Activated CD4-positive, alpha-beta T cell treated with anti-CD3 and anti-CD28 coated beads for 1 hour (primary cell): ENCODE measurements around the gene SSBP2.

ENCODE experiments used
- DNase-seq: peaks from one replicate; pipeline ENCODE4 v3.0.0-alpha.2; 2020

SSBP2 gene

DNA sequence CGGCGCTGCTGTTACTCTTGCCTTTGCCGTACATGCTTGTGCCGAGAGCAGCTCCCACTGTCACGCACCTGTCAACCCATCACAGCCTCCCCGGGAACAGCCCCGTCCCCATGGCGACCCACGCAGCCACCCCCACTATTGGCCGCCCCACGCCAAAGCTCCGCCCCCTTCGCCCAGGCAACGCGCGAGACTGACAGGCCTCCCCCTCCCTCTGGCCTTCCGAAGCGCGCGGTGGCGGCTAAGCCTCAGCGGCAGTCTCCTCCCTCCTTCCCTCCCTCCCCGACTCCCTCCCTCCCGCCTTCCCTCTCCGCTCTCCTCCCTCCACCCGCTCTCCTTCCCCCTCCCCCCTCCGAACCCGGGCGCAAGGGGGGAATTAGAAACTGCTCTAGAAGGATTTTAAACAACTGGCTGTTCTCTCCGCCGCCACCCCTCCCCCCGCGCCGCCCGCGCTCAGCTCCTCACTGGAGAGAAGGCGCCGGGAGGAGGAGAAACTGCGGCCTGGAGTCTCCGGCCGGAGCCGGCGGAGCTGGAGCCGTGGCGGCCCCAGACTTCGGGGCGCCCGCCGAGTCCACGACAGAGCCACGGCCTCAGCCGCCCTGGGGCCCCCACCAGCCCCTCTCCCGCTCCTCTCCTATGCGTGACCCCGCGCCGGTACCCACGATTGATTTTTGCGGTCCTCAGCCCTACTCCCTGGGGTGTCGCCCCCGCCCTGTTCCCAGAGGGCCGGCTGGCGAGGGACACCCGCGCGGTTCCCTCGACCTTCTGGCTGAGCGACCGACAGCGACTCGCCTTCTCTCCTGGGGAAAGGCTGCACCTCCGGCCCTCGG lies at the start of gene SSBP2:
TSS of gene SSBP2 (minus strand) at position 89 of the 827 bp plus-strand sequence. CDS start at position 34, 55 bp downstream.
- peak; percentile 99 for DNase-seq

DNA sequence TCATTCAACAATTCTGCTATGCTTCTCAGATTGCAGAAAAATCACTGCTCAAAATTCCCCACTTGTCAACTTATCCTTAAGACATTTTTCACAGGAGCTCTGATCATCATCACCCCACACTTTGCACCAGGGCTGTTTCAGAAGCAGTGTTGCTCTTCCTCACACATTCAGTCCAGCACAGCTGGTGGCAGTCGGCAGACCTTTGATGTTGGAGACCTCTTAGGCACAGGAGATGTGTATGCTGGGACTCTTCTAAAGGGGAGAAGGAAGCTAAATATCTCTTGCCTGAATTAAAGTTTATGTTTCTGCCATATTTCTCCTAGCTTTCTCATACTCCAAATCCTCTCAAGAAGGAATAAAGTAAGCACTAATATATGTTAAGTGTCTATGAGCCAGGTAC lies 44.8 kb upstream of the SSBP2 start:
- DNase-seq: no peak

DNA sequence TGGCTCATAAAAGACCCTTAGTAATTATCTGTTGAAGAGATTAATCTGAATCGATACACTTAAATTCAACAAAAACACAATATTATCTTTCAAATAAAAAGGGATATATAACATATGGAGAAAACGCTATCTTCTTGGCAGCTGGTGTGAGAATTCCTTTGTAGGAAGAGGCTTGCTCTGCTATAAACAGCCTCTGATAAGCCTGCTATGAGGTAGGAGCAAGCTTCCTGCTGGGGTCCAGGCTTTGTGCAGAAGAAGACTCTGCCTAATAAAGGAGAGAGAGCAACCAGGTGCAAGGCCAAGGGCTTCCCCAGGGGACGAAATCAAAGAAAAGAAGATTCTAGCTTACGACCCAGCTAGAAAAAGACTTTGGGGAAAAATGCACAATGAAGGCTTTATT lies 43.3 kb upstream of the SSBP2 start:
- no peak for DNase-seq

DNA sequence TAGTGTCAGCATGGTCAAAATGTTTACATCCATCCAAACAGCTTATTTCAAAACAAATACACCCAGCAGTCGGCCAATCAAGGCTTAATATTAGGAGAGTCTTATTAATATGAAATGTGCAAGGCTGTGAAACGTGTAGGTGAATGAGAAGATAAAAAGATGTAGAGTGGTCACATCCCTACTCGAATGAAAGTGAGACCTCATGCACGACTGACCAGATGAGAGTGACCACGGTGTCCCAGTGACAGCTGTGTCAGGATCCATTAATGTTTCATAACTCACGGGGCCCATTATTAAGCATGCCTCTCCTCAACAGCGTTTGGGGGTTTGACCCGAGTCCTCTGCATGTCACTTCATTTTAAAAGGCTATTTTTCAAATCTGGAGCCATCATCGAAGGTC lies 39.4 kb upstream of the SSBP2 start:
- no peak for DNase-seq

DNA sequence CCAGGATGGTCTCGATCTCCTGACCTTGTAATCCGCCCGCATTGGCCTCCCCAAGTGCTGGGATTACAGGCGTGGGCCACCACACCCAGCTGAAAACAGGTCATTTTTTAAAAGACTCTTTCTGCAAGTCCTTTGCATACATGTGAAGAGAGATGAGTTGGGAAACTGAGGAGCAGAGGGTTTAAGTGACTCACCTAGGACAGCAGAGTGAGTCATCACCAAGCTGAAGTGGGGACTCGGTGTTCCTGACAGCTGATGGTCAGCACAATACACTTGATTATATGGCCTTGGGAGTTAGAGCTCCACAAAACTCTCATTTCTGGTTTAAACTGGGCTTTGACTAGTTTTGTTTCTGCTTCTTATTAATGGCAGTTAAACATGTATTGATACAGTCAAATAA lies 38.1 kb upstream of the SSBP2 start:
- DNase-seq: no peak

DNA sequence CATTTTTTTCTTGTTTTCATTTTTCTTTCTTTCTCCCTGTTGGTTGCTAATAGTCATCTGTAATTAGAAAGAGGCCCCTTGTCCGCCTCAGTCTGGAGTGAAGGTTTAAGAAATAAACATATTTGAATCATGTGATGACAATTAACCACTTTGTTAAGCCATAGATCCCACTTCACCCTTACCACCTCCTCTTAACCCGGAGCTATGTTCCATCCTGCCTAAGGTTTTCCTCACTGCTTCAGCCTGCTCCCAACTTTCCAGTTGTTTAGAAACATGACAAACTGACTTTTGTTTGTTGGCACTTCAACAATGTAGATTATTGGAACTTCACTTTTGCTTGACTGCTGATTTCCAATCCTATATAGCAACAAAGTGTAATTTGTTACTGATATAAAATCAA lies 37.4 kb upstream of the SSBP2 start:
- no peak for DNase-seq

DNA sequence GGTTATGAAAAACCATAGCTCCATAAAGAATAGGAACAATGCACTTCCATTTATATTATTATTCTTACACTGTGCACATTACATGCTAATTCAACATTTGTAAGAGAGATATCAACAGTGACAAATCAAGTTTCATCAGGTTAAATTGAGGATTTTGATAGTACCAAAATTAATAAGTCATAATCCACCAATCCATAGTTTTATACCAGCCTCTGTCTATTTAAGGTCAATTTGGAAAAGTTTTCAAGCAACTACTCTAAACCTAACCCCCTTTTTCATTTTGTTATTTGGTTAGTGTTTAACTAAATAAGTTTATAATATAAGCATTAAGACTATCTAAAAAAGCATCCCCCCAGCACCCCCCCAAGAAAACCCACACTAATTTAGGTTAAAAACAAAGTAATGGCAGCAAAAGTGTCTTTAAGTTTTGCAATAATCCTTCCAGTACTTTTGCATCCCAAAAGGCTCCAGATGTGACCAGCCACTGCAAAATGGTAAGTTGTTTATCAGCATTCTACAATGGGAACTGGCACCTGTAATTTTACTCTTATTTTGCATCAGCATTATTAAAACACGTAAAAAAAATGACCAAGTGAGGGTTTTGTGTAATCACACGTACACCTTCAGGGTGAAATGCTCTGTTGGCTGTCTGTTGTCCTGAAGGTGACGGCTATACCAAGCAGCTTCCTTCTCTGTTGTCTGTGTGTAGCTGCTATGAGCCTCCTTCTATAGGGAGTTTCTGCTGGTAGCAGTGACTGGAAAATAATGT lies 36.8 kb upstream of the SSBP2 start:
- DNase-seq: no peak

DNA sequence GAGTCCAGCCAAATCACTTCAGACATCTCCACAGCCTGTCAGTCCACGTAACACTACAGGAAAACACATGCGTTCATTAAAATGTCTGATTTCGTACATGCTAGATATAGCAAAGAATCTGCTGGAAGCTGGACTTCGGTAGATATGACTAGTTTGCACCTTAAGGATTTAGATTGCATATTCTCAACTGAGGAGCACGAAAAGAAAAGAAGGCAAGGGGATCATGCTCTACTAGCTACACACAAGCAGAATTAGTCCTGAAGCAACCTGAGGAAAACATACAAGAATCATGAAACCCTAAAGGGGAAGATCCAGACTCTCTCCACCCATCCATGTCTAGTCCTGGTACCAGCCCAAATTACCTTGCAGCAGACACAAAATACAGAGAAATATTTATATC lies 36.1 kb upstream of the SSBP2 start:
- DNase-seq: no peak

DNA sequence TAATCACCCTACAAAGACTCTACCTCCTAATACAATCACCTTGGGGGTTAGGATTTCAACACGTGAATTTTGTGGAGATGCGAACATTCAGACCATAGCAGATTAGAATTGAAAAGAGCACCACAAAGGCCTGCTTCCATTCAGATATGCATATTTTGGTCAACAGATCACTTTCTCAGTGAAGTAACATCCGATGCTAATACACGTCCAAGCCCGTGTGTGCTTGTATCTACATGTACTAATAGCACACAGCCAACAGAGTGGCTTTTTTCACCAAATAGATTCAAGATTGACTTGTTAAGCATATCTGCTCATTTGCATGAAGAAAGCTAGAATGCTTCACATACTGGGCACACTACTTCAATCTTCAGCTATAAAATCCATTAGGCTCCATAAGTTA lies 35.6 kb upstream of the SSBP2 start:
- DNase-seq: no peak

DNA sequence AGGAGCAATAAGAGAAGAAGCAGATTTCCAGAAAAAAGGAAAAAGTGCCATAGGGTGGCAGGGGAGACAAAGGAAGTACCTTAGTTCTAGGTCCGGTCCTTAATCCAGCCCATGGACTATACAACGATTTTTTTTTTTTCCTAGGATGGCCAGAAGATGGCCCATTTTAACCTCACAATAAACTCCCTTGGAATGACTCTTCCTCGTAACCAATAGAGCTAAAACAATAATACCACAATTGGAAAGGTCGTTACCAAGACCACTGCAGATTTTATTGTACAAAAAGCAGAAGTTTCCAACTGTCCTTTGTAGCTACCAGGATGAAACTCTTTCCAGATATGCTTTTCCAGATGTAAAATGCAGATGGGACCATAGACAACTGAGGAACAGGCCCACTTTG lies 34.4 kb upstream of the SSBP2 start:
- DNase-seq: no peak

DNA sequence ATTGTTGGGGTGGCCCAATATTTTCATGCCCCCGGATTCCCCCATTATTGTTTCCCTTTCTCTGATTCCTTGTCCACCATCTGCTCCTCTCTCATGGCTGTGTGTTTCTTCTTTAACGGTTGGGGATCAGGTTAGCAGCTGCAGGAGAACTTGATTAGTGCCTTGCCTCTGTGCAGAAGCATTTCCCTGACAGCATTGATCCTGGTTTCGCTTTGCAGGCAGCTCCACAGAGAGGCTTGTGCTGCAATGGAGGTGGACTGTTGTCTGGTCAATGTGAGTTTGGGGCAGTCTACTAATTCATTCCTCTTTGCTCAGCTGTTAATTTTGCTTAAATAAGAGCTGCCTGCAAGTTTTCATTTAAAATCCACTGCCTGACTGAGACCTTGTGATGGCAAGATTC lies 32.5 kb upstream of the SSBP2 start:
- no peak for DNase-seq

DNA sequence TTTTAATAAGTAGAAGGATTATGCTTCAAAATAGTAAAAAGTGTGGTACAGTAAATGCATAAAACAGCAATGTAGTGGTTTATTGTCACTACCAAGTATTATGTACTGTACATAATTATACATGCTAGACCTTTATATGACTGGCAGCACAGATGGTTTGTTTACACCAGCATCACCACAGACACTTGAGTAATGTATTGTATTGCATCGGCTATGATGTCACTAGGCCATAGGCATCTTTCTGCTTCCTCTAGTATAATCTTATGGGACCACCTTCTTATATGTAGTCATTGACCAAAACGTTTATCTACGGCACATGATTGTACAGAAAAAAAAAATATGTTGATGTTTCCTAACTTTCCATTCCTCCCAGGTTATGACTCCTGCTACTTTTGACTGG lies 31.9 kb upstream of the SSBP2 start:
- no peak for DNase-seq

DNA sequence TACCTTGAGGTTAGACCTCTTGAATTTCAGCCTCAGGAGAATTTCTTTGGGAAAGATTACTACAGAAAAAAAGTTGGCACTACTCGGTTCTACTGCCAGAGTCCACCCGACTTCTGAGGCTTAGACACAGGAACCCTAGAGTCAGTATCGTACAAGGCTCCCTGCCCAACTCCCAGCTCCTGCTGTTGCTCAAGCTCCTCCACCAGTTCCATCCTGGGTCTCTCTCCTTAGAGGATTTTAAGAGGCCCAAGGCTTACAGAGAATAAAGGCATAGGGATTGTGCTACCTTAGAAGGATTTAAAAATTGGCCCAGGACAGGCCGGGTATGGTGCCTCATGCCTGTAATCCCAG lies 29.0 kb upstream of the SSBP2 start:
- no peak for DNase-seq

DNA sequence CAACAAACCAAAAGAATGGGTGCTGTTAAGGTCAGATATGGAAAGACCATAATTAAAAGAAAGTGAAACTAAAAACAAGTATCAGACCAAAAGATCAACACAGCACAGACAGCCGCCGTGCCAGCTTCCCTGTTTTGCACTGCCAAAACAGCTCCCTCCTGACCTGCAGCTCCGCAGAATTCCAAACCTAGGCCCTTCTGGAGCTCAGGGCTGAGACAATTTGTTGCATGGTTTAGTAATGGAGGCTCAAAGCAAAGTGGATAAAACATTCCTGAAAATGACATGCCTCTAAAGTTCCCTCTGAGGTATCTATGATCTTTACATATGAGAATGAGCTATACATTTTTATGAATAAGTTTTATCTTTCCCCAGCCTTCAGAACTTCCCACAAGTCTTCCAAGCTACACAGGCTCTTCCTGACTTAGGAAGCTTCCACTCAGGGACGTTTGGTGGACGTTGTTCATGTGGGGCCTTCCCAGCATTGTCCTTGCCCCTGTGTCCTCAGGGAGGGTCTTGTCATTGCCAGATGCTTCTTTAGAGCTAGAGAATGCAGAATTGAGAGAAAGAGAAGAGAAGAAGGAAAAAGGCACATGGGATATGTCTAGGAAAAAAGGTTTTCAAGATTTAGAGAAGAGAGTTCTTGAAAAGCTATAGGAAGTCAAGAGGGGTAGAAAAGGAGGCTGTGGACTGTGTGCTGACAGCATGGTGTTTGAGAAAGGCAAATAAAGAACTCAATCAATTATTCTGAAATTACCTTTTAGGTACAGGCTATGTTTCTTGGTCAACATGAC lies 28.4 kb upstream of the SSBP2 start:
- DNase-seq: peak; percentile 10

DNA sequence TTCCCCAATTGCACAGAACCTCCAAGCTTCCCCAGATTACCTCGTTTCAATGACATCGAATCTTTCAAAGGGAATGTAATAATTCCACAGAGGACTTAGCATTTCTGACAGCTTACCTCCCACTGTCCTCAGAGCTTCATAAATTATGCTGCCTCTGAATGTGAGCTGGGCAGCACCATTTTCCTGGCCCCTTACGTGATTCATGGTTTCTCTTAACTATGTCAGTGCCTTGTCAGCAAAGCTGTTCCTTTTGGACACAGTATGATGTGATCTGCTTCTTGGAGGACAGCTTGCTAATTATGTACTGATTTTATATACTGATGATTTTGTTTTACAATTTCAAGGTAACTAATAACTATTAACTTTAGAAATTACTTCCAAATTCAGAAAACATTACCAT lies 27.7 kb upstream of the SSBP2 start:
- DNase-seq: no peak

DNA sequence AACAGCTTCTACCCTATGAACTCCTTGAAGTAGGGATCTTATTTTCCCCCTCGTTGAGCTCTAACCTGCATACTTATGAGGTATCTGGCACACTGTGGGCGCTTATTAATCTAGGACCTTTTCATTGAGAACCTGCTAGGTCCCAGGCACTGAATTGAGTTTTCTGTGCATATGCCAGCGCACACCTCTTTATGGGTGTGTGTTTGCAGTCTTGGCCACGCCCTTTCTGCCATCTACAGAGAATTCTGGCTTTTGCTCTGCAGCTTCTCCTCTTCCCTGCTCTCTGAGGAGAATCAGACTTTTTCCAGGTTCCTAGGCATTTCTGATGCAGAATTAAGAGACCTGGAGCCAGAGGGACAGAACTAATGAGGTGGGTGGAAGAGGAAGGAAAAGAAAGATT lies 25.4 kb upstream of the SSBP2 start:
- no peak for DNase-seq

DNA sequence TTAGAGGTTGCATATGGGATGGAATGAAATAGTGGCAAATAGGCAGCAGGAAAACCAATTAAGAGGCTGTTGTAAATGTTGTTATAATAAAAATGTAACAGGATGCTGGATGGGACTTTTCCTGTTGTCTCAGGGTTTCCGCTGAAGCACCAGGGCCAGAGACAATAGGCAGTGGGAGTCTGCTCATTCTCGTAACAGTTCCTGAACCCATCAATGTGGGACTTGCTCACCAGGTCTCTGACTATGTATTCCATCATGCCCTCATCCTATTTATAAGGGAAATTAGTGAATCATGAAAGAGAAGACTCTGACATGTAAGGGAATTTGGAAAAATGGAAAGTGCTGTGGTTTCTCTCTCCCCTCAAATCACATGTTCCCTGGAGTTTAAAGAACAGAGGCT lies 23.5 kb upstream of the SSBP2 start:
- DNase-seq: no peak

DNA sequence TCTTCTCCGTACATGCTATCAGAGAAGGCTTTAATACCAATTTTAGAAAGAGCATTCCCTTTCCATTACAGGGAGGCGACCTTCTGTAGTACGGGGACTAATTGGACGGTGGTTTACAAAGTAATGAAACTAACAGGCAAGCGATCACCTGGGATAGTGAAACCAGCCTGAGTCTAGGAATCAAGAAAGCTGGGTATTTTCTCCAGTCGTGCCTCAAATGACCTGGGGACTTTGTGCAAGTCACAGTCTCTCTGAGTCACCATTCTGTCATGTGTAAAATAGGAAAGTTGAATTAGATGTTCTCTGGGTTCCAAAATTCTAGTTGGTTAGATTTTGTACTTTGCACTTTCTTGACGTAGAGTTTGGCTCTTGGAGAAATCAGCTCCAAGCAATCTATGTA lies 22.7 kb upstream of the SSBP2 start:
- DNase-seq: no peak

DNA sequence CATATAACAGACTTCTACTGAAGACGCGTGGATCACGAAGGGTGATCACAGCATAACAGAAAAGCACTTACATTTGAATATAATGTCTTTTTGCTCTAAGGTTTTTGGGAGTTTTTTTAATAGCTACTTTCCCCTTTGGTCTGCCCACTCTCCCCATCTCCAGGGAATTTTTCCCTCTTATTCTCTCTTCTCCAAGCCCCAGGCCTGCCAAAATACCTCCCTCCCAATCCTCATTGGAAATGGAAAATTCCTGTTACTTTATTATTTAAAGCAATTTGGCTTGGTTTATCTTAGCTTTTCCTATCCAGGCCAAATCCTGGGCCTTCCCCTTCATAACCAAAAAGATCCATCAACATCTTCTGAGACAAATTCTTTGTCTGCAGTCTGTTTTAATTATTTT lies 22.3 kb upstream of the SSBP2 start:
- DNase-seq: no peak

DNA sequence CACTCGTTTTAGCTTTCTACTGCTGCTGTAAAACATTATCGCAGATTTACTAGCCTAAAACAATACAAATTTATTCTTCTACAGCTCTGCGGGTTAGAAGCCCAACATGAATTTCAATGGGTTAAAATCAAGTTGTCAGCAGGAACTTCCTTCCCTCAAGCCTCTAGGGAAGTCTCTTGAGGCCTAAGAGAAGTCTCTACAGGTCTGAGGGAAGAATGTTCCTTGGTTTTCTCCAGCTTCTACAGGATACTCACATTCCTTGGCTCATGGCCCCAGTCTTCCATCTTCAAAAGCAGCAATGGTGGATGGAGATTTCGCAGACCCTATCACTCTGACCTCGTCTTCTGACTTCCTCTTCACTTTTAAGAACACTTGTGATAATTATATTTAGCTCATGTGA lies 21.6 kb upstream of the SSBP2 start:
- no peak for DNase-seq

DNA sequence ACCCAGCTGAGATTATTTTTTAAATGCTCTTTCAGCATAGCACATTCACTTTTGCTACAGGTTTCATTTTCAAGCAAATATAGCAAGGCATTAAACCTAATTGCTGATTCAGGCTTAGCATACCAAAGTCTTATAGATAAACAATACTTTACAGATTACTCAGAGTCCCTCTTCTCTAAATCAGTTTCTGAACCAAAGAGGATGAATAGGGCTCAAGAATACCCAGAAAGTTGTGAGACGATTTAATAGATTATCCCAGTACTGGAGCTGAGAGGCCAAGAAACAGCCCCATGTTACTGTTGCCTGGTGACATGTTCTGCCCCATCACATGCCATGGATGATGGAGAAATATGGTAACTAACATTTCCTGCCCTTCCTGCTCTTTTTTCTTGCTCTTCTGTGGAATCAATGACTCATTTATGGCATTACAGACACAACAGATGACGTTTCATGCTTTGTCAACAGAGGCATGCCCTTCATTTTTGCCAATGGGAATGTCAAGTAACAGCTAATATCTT lies 18.1 kb upstream of the SSBP2 start:
- DNase-seq: no peak

DNA sequence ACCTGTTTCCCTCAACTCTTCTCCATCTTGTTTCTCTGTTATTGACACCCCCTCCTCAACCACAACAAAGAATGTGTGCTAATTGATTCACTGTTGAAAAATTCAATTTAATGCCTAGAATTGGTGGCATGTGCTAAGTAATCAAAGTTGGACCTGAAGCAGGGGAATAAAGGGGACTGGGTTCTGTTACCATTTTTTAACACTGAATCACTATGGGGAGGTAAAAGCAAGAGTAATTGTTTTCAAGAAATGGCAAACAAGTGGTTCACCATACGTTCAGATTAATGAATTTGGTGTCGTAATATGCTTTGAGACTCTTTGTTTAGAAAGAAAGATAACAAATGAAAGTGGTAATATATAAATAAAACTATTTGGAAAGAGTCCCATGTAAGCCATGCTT lies 17.0 kb upstream of the SSBP2 start:
- no peak for DNase-seq

DNA sequence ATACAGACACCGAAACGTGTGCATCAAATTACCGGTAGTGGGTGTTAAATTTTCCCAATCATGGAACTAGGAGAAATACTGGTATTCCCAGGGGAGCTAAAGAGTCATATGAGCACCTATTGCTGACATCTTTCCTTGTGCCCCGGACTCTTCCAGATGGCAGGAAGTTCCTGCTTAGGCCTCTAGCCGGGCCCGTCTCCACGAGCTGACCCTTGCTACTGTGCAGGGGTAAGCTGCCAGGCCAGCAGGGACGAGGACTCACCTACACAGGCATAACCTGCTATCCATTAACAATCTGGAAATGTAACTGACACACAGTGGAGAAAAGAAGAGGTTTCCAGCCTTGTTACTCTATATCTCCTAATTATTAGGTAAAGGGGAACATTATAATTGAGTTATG lies 16.2 kb upstream of the SSBP2 start:
- DNase-seq: no peak

DNA sequence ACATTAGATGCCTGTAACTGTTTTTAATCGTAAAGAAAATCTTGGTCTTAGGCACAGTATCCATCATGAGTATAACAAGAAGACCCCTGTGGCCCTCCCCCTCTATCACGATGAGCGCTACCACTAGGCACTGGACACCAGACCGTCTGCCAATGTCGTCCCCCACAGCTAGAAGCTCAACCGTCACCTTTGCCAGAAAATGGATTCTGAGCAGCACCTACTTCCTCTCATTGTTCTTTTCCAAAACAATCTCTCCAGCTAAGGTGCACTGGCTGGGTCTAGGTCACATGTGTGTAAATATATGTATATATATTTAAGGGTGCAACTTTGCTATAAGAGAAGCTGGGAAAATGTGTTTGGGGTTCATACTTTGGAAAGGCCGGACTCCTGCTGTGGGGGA lies 15.7 kb upstream of the SSBP2 start:
- no peak for DNase-seq
